B cell (primary cell): ENCODE data around the gene POTEG.
"Not testable (repeated sequence)": the region's sequence is repeated elsewhere in the genome, so short reads cannot be mapped to it uniquely, and the experiment has no call there.

Source experiments
- EZH2 ChIP-seq: IDR thresholded peaks from 2 replicates; pipeline ENCODE4 v1.6.1; 2012; ENCODE audit warnings: borderline replicate concordance, low read depth, mild to moderate bottlenecking, moderate library complexity, low read length; ENCODE audit not compliant: insufficient read depth, poor library complexity, severe bottlenecking
- TF ChIP-seq, protein P1 (sequence below): fragments of 200-600 bp; IDR thresholded peaks from one replicate; pipeline ENCODE4 v1.8.0; 2022; ENCODE audit warnings: antibody characterized with exemption, mild to moderate bottlenecking

DNA sequence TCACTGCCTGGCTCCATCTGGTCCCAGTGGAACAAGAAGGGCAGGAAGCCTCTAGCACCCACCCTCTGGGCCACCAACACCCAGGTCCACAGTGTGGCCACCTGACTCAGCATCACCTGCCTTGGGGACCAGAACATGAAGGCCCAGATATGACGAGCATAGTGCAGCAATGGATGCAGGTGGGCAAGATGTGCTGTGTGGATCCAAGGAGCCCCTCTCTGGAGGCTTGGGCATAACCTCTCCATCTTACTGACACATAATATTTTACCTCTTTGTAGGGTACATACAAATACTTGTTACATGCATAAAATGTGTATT is 2.9 kb upstream of the POTEG start:
- TF ChIP-seq, protein P1, sequence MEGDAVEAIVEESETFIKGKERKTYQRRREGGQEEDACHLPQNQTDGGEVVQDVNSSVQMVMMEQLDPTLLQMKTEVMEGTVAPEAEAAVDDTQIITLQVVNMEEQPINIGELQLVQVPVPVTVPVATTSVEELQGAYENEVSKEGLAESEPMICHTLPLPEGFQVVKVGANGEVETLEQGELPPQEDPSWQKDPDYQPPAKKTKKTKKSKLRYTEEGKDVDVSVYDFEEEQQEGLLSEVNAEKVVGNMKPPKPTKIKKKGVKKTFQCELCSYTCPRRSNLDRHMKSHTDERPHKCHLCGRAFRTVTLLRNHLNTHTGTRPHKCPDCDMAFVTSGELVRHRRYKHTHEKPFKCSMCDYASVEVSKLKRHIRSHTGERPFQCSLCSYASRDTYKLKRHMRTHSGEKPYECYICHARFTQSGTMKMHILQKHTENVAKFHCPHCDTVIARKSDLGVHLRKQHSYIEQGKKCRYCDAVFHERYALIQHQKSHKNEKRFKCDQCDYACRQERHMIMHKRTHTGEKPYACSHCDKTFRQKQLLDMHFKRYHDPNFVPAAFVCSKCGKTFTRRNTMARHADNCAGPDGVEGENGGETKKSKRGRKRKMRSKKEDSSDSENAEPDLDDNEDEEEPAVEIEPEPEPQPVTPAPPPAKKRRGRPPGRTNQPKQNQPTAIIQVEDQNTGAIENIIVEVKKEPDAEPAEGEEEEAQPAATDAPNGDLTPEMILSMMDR, result not testable (repeated sequence)
- not testable (repeated sequence) for TF ChIP-seq EZH2
